GM12873 (cell line): Measurements from ENCODE around the gene SLC30A4.

Experiments
- CTCF ChIP-seq: IDR thresholded peaks from 2 replicates; pipeline ENCODE4 v1.5.1; 2012; ENCODE audit warnings: low read depth, mild to moderate bottlenecking, moderate library complexity, low read length, control low read depth; ENCODE audit not compliant: insufficient read depth; ENCODE audit errors: missing control alignments

Gene SLC30A4

GRCh38 chr15:45498701-45499100, 23.9 kb downstream of the SLC30A4 start:
- TF ChIP-seq CTCF, result no peak

- no peak for TF ChIP-seq CTCF
Observed at GRCh38 chr15:45497261-45497660, 25.3 kb downstream of the SLC30A4 start.

GRCh38 chr15:45496658-45497057, 25.9 kb downstream of the SLC30A4 start:
- no peak for TF ChIP-seq CTCF

- no peak for TF ChIP-seq CTCF
Observed at GRCh38 chr15:45495588-45495987, 27.0 kb downstream of the SLC30A4 start.

GRCh38 chr15:45489690-45490238, 32.8 kb downstream of the SLC30A4 start:
- TF ChIP-seq CTCF, result no peak

- TF ChIP-seq CTCF, result no peak
Observed at GRCh38 chr15:45486317-45486716, 36.2 kb downstream of the SLC30A4 start.

- TF ChIP-seq CTCF, result no peak
Observed at GRCh38 chr15:45481135-45481534, 41.4 kb downstream of the SLC30A4 start.
